Retina (tissue), 1 donor: Measurements from ENCODE around the gene RPL13A.
A peak's percentile ranks its signal among the peaks of the same experiment; 100 is the strongest.

Source experiments
- DNase-seq: peaks from one replicate; pipeline ENCODE4 v3.0.0-alpha.2; 2016

Gene RPL13A

DNA sequence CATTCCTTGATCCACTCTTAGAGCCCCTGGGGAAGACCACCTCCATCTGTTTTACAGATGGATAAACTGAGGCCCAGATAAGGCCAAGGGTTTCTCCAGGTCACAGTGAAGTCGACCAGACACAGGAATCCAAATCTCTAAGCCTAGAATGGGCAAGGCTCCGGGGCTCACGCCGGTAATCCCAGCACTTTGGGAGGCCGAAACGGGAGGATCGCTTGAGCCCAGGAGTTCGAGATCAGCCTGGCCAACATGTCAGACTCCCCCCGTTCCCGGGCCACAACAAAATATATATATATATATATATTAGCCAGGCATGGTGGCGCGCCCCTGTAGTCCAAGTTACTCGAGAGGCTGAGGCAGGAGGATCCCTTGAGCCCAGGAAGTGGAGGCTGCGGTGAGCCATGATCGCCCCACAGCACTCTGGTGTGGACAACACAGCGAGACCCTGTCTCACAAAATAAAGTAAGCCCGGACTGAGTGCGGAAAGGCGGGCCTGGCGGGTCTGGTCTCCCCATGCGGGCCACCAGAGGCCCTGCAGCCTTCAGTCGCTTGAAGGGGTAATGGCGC is 615 bp upstream of the RPL13A start:
- no peak for DNase-seq

DNA sequence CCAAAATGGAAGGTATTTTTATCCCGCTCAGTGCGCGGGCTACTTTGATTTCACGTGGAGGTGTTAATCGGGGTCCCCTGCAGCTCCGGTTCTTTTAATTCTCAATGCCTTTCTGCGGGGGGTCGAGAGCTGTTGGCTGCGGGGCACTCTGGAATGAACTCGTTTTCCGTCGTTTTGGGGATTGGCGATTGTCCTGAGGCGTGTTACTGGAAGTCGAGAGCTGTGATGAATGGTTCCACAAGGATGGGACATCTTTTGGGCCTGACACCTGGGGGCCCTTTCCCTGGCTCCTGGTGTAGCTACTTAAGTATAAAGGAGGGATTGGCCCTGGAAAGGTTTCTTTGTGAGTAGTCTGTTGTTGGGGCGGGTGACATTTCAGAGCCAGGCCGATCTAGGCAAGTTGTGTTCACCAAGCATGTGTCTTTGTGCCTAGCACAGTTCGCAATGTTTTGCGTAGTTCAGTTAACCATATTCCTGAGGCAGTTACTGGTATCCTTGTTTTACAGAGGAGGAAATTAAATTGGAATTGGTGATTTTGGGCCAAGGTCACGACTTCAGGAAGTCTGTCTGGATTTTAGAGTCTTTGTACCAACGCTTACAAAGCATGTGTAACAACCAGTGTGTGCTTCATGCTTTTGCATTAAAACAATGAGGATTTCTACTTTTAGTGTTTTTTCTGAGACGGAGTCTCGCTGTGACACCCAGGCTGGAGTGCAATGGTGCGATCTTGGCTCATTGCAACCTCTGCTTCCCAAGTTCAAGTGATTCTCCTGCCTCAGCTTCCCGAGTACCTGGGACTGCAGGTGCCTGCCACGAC is 846 bp downstream of the RPL13A start:
- DNase-seq, result no peak

GRCh38 chr19:49488863-49489537 is 1.6 kb downstream of the RPL13A start:
- DNase-seq, result no peak

DNA sequence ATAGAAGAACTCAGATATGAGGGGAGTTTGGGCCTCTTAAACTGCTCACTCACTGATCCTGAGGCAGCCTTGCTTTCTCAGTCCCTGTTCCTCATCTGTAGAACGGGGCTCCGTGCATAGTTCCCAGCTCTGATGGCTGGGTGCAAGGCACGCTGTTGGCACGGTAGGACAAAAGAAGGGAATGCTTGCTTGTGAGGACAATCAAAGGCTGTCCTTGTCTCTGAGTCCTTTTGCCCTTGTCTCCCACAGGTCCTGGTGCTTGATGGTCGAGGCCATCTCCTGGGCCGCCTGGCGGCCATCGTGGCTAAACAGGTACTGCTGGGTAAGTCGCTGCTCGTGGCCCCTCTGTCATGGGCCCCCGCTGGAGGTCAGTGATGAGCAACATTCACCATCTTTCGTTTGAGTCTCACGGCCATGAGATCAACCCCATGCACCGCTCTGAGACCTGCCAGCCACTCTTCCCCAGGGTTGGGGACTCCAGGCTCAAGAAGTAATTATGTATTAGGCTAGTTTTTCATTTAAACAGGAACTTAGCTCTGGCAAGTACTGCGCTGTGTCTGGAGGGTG is 2.3 kb downstream of the RPL13A start:
- DNase-seq, result no peak

DNA sequence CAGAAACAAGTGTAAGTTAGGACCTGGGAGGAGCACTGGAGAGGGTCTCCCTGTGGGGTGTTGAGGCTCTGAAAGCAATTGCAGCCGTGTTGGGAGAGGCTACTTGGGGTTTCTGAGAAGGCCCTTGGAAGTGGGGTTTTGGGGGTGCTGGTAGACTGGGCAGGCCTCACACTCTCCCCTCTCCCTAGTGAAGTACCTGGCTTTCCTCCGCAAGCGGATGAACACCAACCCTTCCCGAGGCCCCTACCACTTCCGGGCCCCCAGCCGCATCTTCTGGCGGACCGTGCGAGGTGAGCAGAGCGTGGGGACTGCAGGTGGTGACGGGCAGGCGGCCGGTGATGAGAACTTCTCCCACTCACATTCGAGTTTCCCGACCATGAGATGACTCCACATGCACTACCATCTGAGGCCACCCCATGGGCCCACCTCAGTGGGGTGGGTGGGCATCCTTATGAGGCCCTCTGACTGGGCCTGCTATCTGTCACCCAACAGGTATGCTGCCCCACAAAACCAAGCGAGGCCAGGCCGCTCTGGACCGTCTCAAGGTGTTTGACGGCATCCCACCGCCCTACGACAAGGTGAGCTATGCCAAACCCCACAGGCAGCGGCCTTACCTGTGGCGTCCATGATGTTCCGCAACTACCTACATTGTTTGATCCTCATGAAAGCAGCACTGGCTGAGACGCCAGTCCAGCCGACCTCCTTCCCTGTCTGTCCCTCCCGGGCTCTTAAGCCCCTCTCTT is 3.0 kb downstream of the RPL13A start:
- DNase-seq, result no peak

DNA sequence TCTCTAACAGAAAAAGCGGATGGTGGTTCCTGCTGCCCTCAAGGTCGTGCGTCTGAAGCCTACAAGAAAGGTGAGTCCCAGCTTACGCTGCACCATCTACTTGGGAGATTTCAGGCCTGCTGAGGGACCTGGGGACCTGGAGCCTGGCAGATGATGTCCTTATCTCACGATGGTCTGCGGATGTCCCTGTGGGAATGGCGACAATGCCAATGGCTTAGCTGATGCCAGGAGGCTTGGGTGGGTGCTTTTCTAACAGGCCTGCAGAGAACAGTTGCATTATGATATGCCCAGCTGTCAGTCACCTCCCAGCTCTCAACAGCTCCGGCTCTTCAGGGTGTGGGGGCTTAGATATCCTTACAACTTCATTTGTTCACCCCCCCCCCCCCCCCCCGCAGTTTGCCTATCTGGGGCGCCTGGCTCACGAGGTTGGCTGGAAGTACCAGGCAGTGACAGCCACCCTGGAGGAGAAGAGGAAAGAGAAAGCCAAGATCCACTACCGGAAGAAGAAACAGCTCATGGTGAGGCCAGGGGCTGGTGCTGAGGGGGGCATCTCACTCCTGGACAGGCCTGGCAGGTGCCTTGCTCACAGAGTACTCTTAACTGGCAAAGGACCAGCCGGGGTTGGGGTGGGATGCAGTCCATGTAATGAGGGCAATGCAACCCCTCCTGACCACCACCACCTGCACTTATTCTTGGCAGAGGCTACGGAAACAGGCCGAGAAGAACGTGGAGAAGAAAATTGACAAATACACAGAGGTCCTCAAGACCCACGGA is 3.8 kb downstream of the RPL13A start:
- DNase-seq, result no peak

DNA sequence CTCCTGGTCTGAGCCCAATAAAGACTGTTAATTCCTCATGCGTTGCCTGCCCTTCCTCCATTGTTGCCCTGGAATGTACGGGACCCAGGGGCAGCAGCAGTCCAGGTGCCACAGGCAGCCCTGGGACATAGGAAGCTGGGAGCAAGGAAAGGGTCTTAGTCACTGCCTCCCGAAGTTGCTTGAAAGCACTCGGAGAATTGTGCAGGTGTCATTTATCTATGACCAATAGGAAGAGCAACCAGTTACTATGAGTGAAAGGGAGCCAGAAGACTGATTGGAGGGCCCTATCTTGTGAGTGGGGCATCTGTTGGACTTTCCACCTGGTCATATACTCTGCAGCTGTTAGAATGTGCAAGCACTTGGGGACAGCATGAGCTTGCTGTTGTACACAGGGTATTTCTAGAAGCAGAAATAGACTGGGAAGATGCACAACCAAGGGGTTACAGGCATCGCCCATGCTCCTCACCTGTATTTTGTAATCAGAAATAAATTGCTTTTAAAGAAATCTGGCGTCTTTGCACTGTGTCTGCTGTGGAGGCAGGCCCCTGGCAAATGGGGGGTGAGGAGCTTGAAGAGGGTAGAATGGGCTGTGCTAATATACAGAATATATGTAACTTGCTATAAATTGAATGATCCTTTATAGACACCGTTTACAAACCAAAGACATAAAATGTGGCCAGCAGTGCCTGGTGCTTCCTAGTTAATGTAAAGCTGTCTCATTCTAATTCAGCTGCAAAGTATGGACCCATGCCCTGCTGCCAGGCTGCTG is 4.6 kb downstream of the RPL13A start:
- DNase-seq, result no peak

DNA sequence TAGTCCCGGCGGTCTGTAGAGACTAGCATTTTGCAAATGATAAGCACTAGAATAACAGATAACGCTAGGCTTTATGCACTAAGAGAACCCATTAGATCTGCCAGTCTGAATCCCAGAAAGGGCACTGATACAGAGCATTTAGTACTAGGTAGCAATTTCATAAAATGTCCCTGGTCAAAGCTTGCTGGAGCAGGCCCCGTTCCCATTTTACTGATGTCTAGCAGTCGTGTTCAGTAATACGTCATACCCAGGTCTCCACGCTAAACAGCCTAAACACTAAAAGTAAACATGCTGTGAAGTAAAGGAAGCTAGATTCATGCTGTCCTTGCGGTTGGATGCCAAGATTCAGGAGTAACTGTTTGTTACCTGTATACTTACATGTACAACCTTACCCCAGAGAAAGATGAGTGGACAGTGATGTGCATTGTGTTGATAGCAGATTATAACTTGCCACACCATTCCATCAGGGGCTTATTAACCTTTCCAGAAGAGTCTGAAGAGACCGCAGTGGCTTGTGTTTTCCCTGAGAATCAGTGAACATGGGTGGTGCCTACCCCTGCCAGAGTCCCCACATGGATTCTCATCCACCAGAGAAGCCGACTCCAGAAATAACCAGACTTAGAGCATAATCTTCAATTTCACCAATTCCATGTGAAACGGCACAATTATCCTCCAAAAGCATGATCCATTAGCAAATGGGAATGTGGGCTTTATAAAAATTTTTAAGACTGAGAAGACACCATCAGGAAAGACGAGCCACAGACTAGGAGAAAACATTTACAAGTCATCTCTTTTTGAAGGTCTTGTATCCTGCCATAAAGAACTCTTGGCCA is 5.4 kb downstream of the RPL13A start:
- DNase-seq, result no peak

- no peak for DNase-seq
Observed at GRCh38 chr19:49496574-49497008, 9.2 kb downstream of the RPL13A start.

- DNase-seq, result no peak
Observed at GRCh38 chr19:49497047-49497788, 9.8 kb downstream of the RPL13A start.

DNA sequence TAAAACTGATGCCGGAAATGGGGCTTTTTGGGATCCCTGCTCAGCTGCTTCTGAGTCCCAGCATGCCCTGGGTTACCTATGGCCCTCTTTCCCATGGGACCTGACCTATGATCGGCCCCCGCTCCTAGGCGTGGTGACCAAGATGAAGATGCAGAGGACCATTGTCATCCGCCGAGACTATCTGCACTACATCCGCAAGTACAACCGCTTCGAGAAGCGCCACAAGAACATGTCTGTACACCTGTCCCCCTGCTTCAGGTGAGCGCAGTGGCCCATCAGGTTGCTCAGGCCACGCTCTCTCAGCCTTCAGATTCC is 10.3 kb downstream of the RPL13A start:
- no peak for DNase-seq

DNA sequence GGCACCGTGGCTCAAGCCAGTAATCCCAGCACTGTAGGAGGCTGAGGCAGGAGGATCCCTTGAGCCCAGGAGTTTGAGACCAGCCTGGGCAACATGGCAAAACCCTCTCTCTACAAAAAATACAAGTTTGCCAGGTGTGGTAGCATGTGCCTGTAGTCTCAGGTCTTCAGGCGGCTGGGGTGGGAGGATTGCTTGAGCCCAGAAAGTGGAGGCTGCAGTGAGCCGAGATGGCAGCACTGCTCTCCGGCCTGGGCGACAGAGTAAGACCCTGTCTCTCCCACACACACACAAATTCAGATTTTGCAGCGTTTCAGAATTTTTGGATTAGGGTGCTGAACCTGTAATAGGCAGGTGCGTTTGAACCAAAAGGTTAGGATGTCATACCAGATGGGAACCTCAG is 11.1 kb downstream of the RPL13A start:
- DNase-seq, result no peak

- no peak for DNase-seq
Observed at GRCh38 chr19:49499030-49499670, 11.7 kb downstream of the RPL13A start.

DNA sequence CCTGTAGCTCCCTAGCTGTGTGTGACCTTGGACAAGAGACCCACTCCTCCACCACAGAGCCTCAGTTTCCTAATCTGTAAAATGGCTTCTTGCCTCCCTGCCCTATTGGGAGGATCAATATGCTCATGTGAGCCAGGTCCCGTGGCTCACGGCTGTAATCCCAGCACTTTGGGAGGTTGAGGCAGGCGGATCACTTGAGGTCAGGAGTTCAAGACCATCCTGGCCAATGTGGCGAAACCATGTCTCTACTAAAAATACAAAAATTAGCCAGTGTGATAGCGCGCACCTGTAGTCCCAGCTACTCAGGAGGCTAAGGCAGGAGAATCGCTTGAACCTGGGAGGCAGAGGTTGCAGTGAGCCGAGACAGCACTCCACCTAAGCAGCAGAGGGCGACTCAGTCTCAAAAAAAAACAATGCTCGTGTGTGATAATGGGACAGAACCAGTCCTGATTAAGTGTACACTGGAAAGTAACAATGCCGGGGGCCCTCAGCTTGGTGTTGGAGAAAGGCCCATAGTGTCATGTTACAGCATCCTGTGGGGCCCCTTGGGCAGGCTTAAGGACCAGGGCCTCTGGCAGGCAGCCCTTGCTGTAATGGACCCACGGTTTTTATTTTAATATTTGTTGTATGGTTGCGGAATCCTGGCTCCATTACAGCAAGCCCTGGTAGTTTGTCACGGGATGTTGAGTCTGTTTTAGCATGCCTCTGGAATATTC is 15.6 kb downstream of the RPL13A start:
- peak; percentile 77 for DNase-seq

DNA sequence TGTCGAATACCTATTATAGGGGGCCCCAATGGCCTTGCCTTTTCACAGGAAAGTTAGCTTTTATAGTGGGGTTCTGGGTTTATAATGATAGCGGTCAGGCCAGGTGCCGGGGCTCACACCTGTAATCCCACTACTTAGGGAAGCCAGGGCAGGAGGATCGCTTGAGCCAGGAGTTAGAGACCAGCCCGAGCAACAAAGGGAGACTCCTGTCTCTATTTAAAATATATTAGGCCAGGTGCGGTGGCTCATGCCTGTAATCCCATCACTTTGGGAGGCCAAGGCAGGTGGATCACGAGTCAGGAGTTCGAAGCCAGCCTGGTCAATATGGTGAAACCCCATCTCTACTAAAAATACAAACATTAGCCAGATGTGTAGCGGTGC is 16.2 kb downstream of the RPL13A start:
- no peak for DNase-seq

GRCh38 chr19:49506575-49507105 is 19.2 kb downstream of the RPL13A start:
- peak; percentile 56 for DNase-seq

DNA sequence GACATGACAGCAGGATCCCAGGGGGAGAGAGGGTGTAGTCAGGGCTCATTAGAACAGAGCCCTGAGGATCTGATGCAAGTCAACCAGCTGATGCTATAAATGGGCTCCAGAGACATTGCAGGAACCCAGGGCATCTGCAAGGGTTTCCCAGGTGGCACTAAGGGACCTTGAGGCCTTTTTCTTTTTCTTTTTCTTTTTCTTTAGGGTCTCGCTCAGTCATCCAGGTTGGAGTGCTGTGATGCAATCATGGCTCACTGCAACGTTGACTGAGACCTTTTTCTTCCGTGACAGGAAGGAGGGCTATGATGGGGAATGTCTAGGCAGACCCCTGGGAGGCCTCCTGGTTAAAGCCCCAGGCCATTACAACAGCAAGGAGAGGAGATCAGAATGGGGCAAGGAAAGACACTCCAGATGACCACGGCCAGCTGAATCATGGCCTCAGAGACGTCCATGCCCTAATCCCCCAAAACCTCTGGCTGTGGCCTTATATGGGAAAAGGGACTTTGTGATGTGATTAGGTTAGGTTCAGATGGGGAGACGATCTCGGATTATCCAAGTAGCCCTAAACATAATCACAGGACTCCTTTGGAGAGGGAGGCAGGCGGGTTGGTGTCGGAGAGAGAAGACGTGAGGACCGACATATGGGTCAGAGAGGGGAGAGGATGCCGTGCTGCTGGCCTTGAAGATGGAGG is 20.5 kb downstream of the RPL13A start:
- no peak for DNase-seq
